ENCODE measurements around the gene RFC3.
"Not testable (repeated sequence)": the region's sequence is repeated elsewhere in the genome, so short reads cannot be mapped to it uniquely, and the experiment has no call there.

Gene RFC3

GRCh38 chr13:33812829-33813228 is 5.1 kb upstream of the RFC3 start:
- DNase-seq (ENCODE audit: low read depth) = not testable (repeated sequence)

GRCh38 chr13:33815011-33815550 is 2.9 kb upstream of the RFC3 start:
- no peak for DNase-seq (ENCODE audit: low read depth)

- no peak for DNase-seq (ENCODE audit: low read depth)
Observed at GRCh38 chr13:33816912-33817311, 1.0 kb upstream of the RFC3 start.

- DNase-seq (ENCODE audit: low read depth) = no peak
Observed at GRCh38 chr13:33817513-33817900, 442 bp upstream of the RFC3 start.

GRCh38 chr13:33825083-33825482 is 7.1 kb downstream of the RFC3 start:
- no peak for DNase-seq (ENCODE audit: low read depth)

GRCh38 chr13:33827139-33827538 is 9.2 kb downstream of the RFC3 start:
- DNase-seq (ENCODE audit: low read depth) = no peak

- DNase-seq (ENCODE audit: low read depth) = no peak
Observed at GRCh38 chr13:33828431-33829129, 10.6 kb downstream of the RFC3 start.

GRCh38 chr13:33832872-33833271 is 14.9 kb downstream of the RFC3 start:
- no peak for DNase-seq (ENCODE audit: low read depth)

- no peak for DNase-seq (ENCODE audit: low read depth)
Observed at GRCh38 chr13:33838647-33839046, 20.7 kb downstream of the RFC3 start.

GRCh38 chr13:33840402-33840801 is 22.5 kb downstream of the RFC3 start:
- no peak for DNase-seq (ENCODE audit: low read depth)

- no peak for DNase-seq (ENCODE audit: low read depth)
Observed at GRCh38 chr13:33842207-33842606, 24.3 kb downstream of the RFC3 start.

- no peak for DNase-seq (ENCODE audit: low read depth)
Observed at GRCh38 chr13:33842986-33843385, 25.0 kb downstream of the RFC3 start.

GRCh38 chr13:33845572-33846302 is 27.8 kb downstream of the RFC3 start:
- no peak for DNase-seq (ENCODE audit: low read depth)

- DNase-seq (ENCODE audit: low read depth) = no peak
Observed at GRCh38 chr13:33846303-33847062, 28.5 kb downstream of the RFC3 start.

GRCh38 chr13:33849211-33849610 is 31.3 kb downstream of the RFC3 start:
- DNase-seq (ENCODE audit: low read depth) = no peak

GRCh38 chr13:33855371-33855895 is 37.5 kb downstream of the RFC3 start:
- DNase-seq (ENCODE audit: low read depth) = no peak

GRCh38 chr13:33859691-33860303 is 41.8 kb downstream of the RFC3 start:
- no peak for DNase-seq (ENCODE audit: low read depth)

GRCh38 chr13:33860526-33860925 is 42.6 kb downstream of the RFC3 start:
- DNase-seq (ENCODE audit: low read depth) = no peak

GRCh38 chr13:33862016-33862415 is 44.1 kb downstream of the RFC3 start:
- no peak for DNase-seq (ENCODE audit: low read depth)

- DNase-seq (ENCODE audit: low read depth) = no peak
Observed at GRCh38 chr13:33863188-33863789, 45.3 kb downstream of the RFC3 start.

- DNase-seq (ENCODE audit: low read depth) = no peak
Observed at GRCh38 chr13:33865945-33866344, 48.0 kb downstream of the RFC3 start.

GRCh38 chr13:33867472-33867871 is 49.5 kb downstream of the RFC3 start:
- DNase-seq (ENCODE audit: low read depth) = no peak
